NCI-H128 (cell line): ENCODE measurements around the gene TRIP12.
"Not testable (repeated sequence)": the region's sequence is repeated elsewhere in the genome, so short reads cannot be mapped to it uniquely, and the experiment has no call there.

Source experiments
- DNase-seq: peaks from one replicate; lab custom pipeline; 2025; ENCODE audit not compliant: unreplicated experiment; lab: John Stamatoyannopoulos, UW

Gene TRIP12

GRCh38 chr2:229725716-229726574 lies 195.9 kb downstream of the TRIP12 start:
- no peak for DNase-seq

GRCh38 chr2:229723192-229723591 lies 198.6 kb downstream of the TRIP12 start:
- not testable (repeated sequence) for DNase-seq

GRCh38 chr2:229719926-229720647 lies 201.7 kb downstream of the TRIP12 start:
- no peak for DNase-seq

GRCh38 chr2:229718057-229718456 lies 203.8 kb downstream of the TRIP12 start:
- DNase-seq, result no peak

- DNase-seq, result peak; percentile 44
Measured at GRCh38 chr2:229715895-229716507, 205.8 kb downstream of the TRIP12 start.

GRCh38 chr2:229714736-229715541 lies 206.9 kb downstream of the TRIP12 start:
- no peak for DNase-seq

- DNase-seq, result no peak
Measured at GRCh38 chr2:229714080-229714735, 207.6 kb downstream of the TRIP12 start, which contains the start of gene DNER. Gene DNER, minus strand, starts transcription at chr2:229714555. Its CDS starts 132 bp downstream, at chr2:229714423.
